Measurements from ENCODE around the gene PCDHGA5. TPM values are rescaled to one million over a fixed set of nuclear protein-coding genes. Genes with fewer than 3 reads are reported as not detected.
"Not testable (repeated sequence)": the region's sequence is repeated elsewhere in the genome, so short reads cannot be mapped to it uniquely, and the experiment has no call there.

PCDHGA5 gene
- 10 to 100 TPM in 1 of 4 donors, 1 to 10 TPM in 3; 2.6 to 12.5 (median 4.8) TPM for total RNA-seq

GRCh38 chr5:141363952-141364660 lies at the start of gene PCDHGA5:
Gene PCDHGA5, plus strand, starts transcription at chr5:141364162. Its CDS starts 169 bp downstream, at chr5:141364331.
- Histone ChIP-seq H3K4me1 (no peaks in the 10 kb centered on the region), H3K27me3 (peaks cover 37% of the 10 kb centered on the region), H3K27ac (peak within 1 kb of the TSS in 1 of 4 donors; percentile 5), H3K4me3 (peak within 1 kb of the TSS in 1 of 2 donors; percentile 35), H3K9me3 (peaks cover 0 to 100% (median 7%) of the 10 kb centered on the region in 3 donors), H3K36me3 (peaks cover 0 to 10% of the 10 kb centered on the region in 2 donors)
- no peak for TF ChIP-seq CTCF (IDR thresholded peaks at IDR 0.05)
- TF ChIP-seq EP300 (IDR thresholded peaks at IDR 0.05), result no peak
- no peak for TF ChIP-seq POLR2AphosphoS5 (IDR thresholded peaks at IDR 0.05)
- no peak for TF ChIP-seq POLR2A (IDR thresholded peaks at IDR 0.05)
- ATAC-seq, result no peak
- 8 to 19% methylated on average over 11 to 23 of the region's 34 CpGs for WGBS, 2 donors (ENCODE audit: low coverage in 1 of 2)

GRCh38 chr5:141316963-141317362 lies 47.0 kb upstream of the PCDHGA5 start:
- Histone ChIP-seq H3K9me3 (peaks cover 2 to 92% (median 10%) of the 10 kb centered on the region in 3 donors), H3K4me1 (peaks cover 0 to 12% (median 0%) of the 10 kb centered on the region in 3 donors), H3K36me3 (peaks cover 0 to 75% of the 10 kb centered on the region in 2 donors)
- H3K27ac ChIP-seq, ATAC-seq, H3K4me3 ChIP-seq, H3K27me3 ChIP-seq: not testable (repeated sequence)
- WGBS, 2 donors (ENCODE audit: low coverage in 1 of 2), result 77 to 90% methylated on average over 2 to 4 of the region's 4 CpGs

GRCh38 chr5:141319202-141319601 lies 44.8 kb upstream of the PCDHGA5 start:
- H3K4me3 ChIP-seq, result no peak overlapping the region
- no peaks in the 10 kb centered on the region for H3K27me3 ChIP-seq
- H3K27ac ChIP-seq, result no peak overlapping the region
- WGBS, 2 donors (ENCODE audit: low coverage in 1 of 2), result 100% methylated on average over 1 to 6 of the region's 6 CpGs
- H3K4me1 ChIP-seq, result peaks cover 0 to 12% (median 0%) of the 10 kb centered on the region in 3 donors
- TF ChIP-seq CTCF (IDR thresholded peaks at IDR 0.05) (no peak), EP300 (IDR thresholded peaks at IDR 0.05) (no peak), POLR2AphosphoS5 (IDR thresholded peaks at IDR 0.05) (no peak), POLR2A (IDR thresholded peaks at IDR 0.05) (no peak)
- peaks cover 2 to 69% (median 10%) of the 10 kb centered on the region in 3 donors for H3K9me3 ChIP-seq
- no peak for ATAC-seq
- H3K36me3 ChIP-seq, result peaks cover 0 to 53% of the 10 kb centered on the region in 2 donors

- no peak for TF ChIP-seq POLR2A (IDR thresholded peaks at IDR 0.05)
- no peak for TF ChIP-seq EP300 (IDR thresholded peaks at IDR 0.05)
- TF ChIP-seq CTCF (IDR thresholded peaks at IDR 0.05), result no peak
- TF ChIP-seq POLR2AphosphoS5 (IDR thresholded peaks at IDR 0.05), result no peak
- Histone ChIP-seq H3K9me3 (peaks cover 2 to 64% (median 10%) of the 10 kb centered on the region in 3 donors), H3K27me3 (no peaks in the 10 kb centered on the region), H3K4me3 (peak overlapping the region; percentile 60 to 66), H3K36me3 (peaks cover 0 to 49% of the 10 kb centered on the region in 2 donors), H3K27ac (peak overlapping the region in 2 of 4 donors; percentile 90 to 96), H3K4me1 (peaks cover 0 to 12% (median 0%) of the 10 kb centered on the region in 3 donors)
- no peak for ATAC-seq
- WGBS, 2 donors (ENCODE audit: low coverage in 1 of 2), result 64 to 72% methylated on average over 3 to 5 of the region's 5 CpGs
These were observed 44.3 kb upstream of the PCDHGA5 start for GRCh38 chr5:141319699-141320098.

GRCh38 chr5:141320225-141321169 lies 43.5 kb upstream of the PCDHGA5 start, which contains the start of gene TAF7:
Gene TAF7, minus strand, starts transcription at chr5:141320784. Its CDS starts 740 bp downstream, at chr5:141320044.
- TF ChIP-seq EP300 (IDR thresholded peaks at IDR 0.05) (no peak), POLR2A (IDR thresholded peaks at IDR 0.05) (peak; percentile 81 to 89), CTCF (IDR thresholded peaks at IDR 0.05) (peak; percentile 45 to 82 (median 62)), POLR2AphosphoS5 (IDR thresholded peaks at IDR 0.05) (peak; percentile 94)
- Histone ChIP-seq H3K27me3 (no peaks in the 10 kb centered on the region), H3K9me3 (peaks cover 2 to 56% (median 10%) of the 10 kb centered on the region in 3 donors), H3K4me1 (peaks cover 0 to 12% (median 0%) of the 10 kb centered on the region in 3 donors), H3K36me3 (peaks cover 0 to 45% of the 10 kb centered on the region in 2 donors), H3K4me3 (peak within 1 kb of the TSS; percentile 60 to 66), H3K27ac (peak within 1 kb of the TSS; percentile 76 to 98 (median 93))
- WGBS, 2 donors (ENCODE audit: low coverage in 1 of 2), result 2 to 5% methylated on average over 11 to 23 of the region's 67 CpGs
- peak; percentile 99 for ATAC-seq

All from gastroesophageal sphincter (tissue), 4 donors.